ENCODE measurements around the gene ANKFN1.
A peak's percentile ranks its signal among the peaks of the same experiment; 100 is the strongest.

ANKFN1 gene

DNA sequence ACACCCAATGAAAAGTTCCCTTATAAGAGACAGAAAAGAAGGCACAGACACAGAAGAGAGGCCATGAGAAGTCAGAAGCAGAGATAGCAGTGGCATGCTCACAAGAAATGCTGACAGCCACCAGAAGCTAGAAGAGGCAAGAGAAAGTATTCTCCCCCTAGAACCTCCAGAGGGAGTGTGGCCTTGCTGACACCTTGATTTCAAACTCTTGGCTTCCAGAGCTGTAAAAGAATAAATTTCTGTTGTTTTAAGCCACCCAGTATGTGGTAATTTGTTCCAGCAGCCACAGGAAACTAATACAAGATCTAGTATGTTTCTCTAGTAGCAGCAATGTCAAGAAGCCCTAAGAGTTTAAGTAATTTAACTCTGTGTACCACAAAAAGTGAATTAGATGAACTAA is 353.1 kb downstream of the ANKFN1 start:
- TF ChIP-seq, protein P1, sequence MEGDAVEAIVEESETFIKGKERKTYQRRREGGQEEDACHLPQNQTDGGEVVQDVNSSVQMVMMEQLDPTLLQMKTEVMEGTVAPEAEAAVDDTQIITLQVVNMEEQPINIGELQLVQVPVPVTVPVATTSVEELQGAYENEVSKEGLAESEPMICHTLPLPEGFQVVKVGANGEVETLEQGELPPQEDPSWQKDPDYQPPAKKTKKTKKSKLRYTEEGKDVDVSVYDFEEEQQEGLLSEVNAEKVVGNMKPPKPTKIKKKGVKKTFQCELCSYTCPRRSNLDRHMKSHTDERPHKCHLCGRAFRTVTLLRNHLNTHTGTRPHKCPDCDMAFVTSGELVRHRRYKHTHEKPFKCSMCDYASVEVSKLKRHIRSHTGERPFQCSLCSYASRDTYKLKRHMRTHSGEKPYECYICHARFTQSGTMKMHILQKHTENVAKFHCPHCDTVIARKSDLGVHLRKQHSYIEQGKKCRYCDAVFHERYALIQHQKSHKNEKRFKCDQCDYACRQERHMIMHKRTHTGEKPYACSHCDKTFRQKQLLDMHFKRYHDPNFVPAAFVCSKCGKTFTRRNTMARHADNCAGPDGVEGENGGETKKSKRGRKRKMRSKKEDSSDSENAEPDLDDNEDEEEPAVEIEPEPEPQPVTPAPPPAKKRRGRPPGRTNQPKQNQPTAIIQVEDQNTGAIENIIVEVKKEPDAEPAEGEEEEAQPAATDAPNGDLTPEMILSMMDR (IDR thresholded peaks at IDR 0.05; ENCODE audit: low read depth, low read length, missing control alignments): peak; percentile 2
- H3K4me3 ChIP-seq (replicated peaks; ENCODE audit: low read depth, low read length): no peak overlapping the region
- DNase-seq (ENCODE audit: extremely low read depth, low read depth): no peak

DNA sequence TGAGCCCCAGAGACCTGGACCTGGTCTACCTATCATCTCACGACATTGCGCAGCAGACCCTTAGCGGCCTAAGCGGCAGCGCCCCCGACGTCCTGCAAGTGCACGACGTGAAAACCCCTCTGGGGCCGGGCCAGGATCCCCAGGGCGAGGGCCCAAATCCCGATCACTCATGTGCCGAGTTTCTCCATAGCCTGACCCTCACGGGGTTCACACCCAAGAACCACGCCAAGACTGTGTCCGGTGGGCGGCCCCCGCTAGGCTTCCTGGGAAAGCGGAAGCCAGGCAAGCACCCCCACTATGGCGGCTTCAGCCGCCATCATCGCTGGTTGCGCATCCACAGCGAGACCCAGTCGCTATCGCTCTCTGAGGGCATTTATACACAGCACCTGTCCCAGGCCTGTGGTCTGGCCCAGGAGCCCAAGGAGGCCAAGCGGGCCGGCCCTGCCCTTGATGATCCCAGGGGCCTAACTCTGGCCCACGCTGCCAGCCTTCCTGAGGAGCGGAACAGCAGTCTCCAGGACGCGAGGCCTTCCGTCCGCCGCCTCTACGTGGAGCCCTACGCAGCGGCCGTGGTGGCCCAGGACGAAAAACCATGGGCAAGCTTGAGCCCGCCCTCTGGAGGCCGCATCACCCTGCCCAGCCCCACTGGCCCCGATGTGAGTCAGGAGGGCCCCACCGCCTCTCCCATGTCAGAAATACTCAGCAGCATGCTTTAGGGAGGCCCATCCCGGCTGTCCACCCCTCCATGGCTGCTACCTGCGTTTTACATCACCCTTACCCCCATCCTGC is 357.5 kb downstream of the ANKFN1 start:
- DNase-seq (ENCODE audit: extremely low read depth, low read depth): no peak
- no peak overlapping the region for H3K4me3 ChIP-seq (replicated peaks; ENCODE audit: low read depth, low read length)
- TF ChIP-seq, protein P1 (IDR thresholded peaks at IDR 0.05; ENCODE audit: low read depth, low read length, missing control alignments): no peak

DNA sequence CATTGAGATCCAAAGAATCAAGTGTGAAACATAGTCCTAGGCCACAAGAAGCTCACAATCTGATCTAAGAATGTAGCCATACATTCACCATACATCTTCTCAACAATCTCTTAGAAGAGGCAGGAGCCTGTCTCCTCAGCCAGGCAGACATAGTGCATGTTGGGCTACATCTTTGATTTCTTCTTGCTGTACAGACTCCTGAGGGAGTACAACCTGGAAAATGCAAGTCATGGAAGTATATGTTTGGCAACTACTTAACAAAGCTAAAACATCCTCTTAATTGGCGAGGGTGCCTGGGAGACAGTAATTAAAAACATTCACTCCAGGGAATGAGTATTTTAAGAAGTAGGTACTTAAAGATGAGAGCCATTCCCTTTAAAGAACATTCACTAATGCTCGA is 361.0 kb downstream of the ANKFN1 start:
- TF ChIP-seq, protein P1 (IDR thresholded peaks at IDR 0.05; ENCODE audit: low read depth, low read length, missing control alignments): no peak
- DNase-seq (ENCODE audit: extremely low read depth, low read depth): no peak
- no peak overlapping the region for H3K4me3 ChIP-seq (replicated peaks; ENCODE audit: low read depth, low read length)

DNA sequence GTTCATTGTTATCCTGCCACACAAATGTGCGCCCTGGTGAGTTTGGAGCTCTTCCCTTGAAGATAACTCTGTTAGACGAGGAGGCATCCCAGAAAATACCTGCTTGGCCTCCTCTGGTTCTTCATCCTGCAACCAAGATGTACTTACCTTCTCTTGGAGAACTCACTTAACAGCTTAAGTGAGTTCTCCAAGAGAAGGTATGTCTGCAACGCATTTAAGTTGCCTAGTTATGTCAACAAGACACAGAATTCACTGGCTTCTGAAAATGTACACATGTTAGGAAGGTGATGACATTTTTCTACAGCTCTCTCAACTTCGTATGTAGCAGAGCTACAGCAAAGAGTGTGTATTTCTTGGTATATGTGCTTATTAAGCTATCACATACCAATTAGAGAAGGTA is 361.6 kb downstream of the ANKFN1 start:
- TF ChIP-seq, protein P1 (IDR thresholded peaks at IDR 0.05; ENCODE audit: low read depth, low read length, missing control alignments): no peak
- DNase-seq (ENCODE audit: extremely low read depth, low read depth): no peak

DNA sequence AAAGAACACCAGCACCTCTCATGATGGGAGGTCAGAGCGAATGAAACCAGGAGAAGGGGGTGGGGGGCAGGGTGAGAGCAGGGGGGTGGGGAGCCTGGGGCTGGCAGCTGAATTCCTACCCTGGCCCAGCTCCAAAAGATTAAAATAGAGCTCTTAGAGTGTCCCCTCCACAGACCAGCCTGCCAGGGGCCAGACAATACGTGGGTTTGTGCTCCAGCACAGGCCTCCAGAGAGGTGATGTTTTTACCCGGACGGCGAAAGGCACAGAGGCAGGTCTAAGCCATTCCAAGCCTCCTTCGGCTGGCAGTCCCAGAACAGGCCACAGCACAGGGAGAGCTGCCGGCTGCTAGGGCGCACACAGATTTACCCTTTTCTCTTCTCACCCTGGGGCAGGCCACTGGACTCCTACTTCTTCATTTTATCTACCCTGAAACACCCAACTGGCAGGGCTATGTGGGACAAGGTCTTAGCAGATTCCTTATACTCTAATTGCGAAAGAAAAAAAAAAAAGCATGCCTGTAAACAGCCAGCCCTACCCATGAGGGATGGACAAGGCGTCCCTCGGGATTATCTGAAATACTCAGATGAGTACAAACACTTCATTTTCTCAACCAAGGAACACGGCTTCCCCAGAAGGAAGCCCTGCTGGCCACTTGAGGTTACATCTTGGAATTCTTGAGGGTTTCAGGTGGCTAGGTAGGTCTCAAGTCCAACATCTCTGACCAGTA is 368.3 kb downstream of the ANKFN1 start:
- TF ChIP-seq, protein P1 (IDR thresholded peaks at IDR 0.05; ENCODE audit: low read depth, low read length, missing control alignments): no peak
- no peak overlapping the region for H3K4me3 ChIP-seq (replicated peaks; ENCODE audit: low read depth, low read length)
- DNase-seq (ENCODE audit: extremely low read depth, low read depth): no peak

More for the DNA sequence above, 361.6 kb downstream of the ANKFN1 start:
- H3K4me3 ChIP-seq (replicated peaks; ENCODE audit: low read depth, low read length): no peak overlapping the region

DNA sequence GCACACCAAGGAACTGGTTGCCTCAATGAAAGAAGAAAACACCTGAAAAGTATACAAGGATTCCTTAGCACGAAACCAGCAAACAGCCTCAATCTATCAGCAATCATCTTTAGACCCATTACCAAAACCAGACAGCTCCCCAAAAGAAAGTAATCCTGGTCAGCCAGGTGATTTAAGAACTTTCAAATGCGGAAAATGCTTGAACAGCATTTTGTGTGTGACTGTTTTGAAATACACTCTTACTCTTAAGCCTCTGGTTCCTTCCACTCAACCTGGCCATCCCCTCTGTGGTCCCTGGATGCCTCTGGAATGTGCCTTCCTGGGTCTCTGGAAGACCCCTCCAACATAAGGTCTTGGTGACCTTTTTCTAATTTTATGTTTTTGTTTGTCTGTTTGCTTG is 369.8 kb downstream of the ANKFN1 start:
- TF ChIP-seq, protein P1 (IDR thresholded peaks at IDR 0.05; ENCODE audit: low read depth, low read length, missing control alignments): no peak
- H3K4me3 ChIP-seq (replicated peaks; ENCODE audit: low read depth, low read length): no peak overlapping the region
- no peak for DNase-seq (ENCODE audit: extremely low read depth, low read depth)
